ENCODE measurements around the gene HOXA5. TPM values are rescaled to one million over a fixed set of nuclear protein-coding genes. Genes with fewer than 3 reads are reported as not detected.

The HOXA5 gene
- total and polyA plus RNA-seq, 2 of the 8 experiments (the other 6 are each of a cell fraction or from before 2014, with no cell fraction given): not detected

DNA sequence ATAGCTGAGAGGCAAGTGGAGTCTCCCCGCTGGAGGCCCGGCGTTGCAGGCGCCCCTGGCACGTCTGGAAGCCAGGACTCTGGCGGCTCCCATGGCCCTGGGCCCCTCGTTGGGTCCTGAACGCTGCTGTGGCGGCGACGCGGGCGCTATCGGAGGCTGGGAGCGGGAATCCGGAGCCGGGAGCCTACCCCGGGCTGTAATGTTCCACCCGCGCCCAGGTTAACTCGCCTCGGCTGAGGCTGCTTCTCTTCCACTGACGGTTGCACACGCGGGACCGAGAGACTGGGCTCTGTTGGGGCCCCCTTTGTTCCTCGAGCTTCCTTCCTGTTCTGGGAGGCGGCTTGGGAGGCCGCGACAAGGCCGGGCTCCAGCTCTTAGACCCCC is 1.3 kb upstream of the HOXA5 start:
- H3K23ac ChIP-seq (ENCODE audit: insufficient read length): no peak overlapping the region
- peaks cover 0 to 3% of the 10 kb centered on the region in 2 experiments; a peak in 1 of 4 replicates for H3K9me3 ChIP-seq (ENCODE audit: insufficient read depth in 2 of 2, low read depth in 1 of 2, low read length in 1 of 2)
- no peak overlapping the region for H2AK5ac ChIP-seq (ENCODE audit: low read depth, low read length)
- peaks cover 96 to 100% (median 99%) of the 10 kb centered on the region in 4 experiments for H3K27me3 ChIP-seq (replicated peaks in 1 of 4; ENCODE audit: control insufficient read depth in 3 of 4, extremely low read depth in 1 of 4, insufficient read depth in 3 of 4, low read length in 3 of 4)
- H2BK120ac ChIP-seq (replicated peaks; ENCODE audit: low read depth, low read length): no peak overlapping the region
- WGBS, 2 experiments (ENCODE audit: extremely low coverage in 1 of 2, insufficient coverage in 1 of 2, insufficient read length in 1 of 2, insufficient replicate concordance in 2 of 2, low coverage in 1 of 2, low lambda C conversion rate in 2 of 2, missing lambda C conversion rate in 1 of 2): 17% methylated on average over 30 of the region's 31 CpGs; no CpG with 5 or more reads in 1 of the 2 experiments
- H3K36me3 ChIP-seq (ENCODE audit: control insufficient read depth in 2 of 4, insufficient read depth in 4 of 4, low read length in 3 of 4): peaks cover 0 to 6% (median 0%) of the 10 kb centered on the region in 4 experiments; a peak in 1 of 8 replicates
- peaks cover 26 to 31% of the 10 kb centered on the region in 2 experiments for H4K20me1 ChIP-seq (replicated peaks in 1 of 2; ENCODE audit: control insufficient read depth in 1 of 2, insufficient read depth in 2 of 2, low read length in 2 of 2)
- H3K27ac ChIP-seq (ENCODE audit: low read depth, low read length): no peak overlapping the region
- H4K91ac ChIP-seq (replicated peaks; ENCODE audit: insufficient read length, low read length): no peak overlapping the region
- H3K9ac ChIP-seq (replicated peaks in 1 of 4; ENCODE audit: extremely low read depth in 1 of 4, low read depth in 3 of 4, low read length in 3 of 4): no peak overlapping the region
- no peaks in the 10 kb centered on the region for H3K79me2 ChIP-seq (ENCODE audit: control insufficient read depth in 1 of 2, insufficient read depth in 2 of 2, low read length in 2 of 2)
- peaks cover 9% of the 10 kb centered on the region for H3K23me2 ChIP-seq (ENCODE audit: low read depth, low read length)
- H2BK20ac ChIP-seq (ENCODE audit: low read length): no peak overlapping the region
- no peak overlapping the region for H3K4me2 ChIP-seq (ENCODE audit: insufficient read depth in 1 of 2, low read depth in 2 of 2, low read length in 2 of 2)
- no peak overlapping the region for H2BK15ac ChIP-seq (ENCODE audit: low read length)
- H2BK5ac ChIP-seq (ENCODE audit: low read depth, low read length): no peak overlapping the region
- no peak overlapping the region for H3K18ac ChIP-seq (ENCODE audit: extremely low read depth, low read length)
- DNase-seq (ENCODE audit: low read depth in 1 of 2, low spot score in 2 of 2) (peak in 1 of 2 experiments; percentile 56), FAIRE-seq (no peak)
- H4K8ac ChIP-seq (ENCODE audit: extremely low read depth, insufficient read depth, low read length): peak overlapping the region; percentile 9; the same call in 1 of the 2 replicates
- ChIA-PET POLR2A (ENCODE audit: partially characterized antibody) (no interaction called here), CTCF (ENCODE audit: partially characterized antibody) (interaction anchor here (0.7 to 12.5 kb wide), 26 partner anchors 9 to 1247 kb away, joined by 3 to 123 read pairs (median 12); partner anchors contain the start of genes HOXA1, HOXA10, HOXA3 and HOXA4)
- H3K4me3 ChIP-seq (ENCODE audit: extremely low read depth in 1 of 4, insufficient read depth in 2 of 4, low read depth in 3 of 4, low read length in 4 of 4): no peak overlapping the region
- no peak overlapping the region for H3K4ac ChIP-seq (replicated peaks; ENCODE audit: insufficient read length, low read depth, low read length)
- H3K14ac ChIP-seq (ENCODE audit: insufficient read length): no peak overlapping the region
- no peak overlapping the region for H3K56ac ChIP-seq (replicated peaks; ENCODE audit: insufficient read length, low read depth, low read length)
- no peak overlapping the region for H2BK12ac ChIP-seq (ENCODE audit: low read depth, low read length)
- no peaks in the 10 kb centered on the region for H3K79me1 ChIP-seq (ENCODE audit: low read depth, low read length)
- H2AFZ ChIP-seq (ENCODE audit: low read length): no peak overlapping the region
- H4K5ac ChIP-seq (ENCODE audit: insufficient read length, low read depth, low read length): no peak overlapping the region
- H3K4me1 ChIP-seq (replicated peaks in 1 of 4; ENCODE audit: control insufficient read depth in 3 of 4, insufficient read depth in 4 of 4, low read length in 3 of 4): peaks cover 0 to 9% (median 5%) of the 10 kb centered on the region in 4 experiments; a peak in 5 of 7 replicates
- TF ChIP-seq POU5F1 (IDR thresholded peaks at IDR 0.05; ENCODE audit: low read depth, low read length): no peak
- no peak for TF ChIP-seq BCL11A (IDR thresholded peaks at IDR 0.05; ENCODE audit: low read depth in 2 of 2, low read length in 2 of 2)
- TF ChIP-seq POLR2AphosphoS5 (IDR thresholded peaks at IDR 0.05; ENCODE audit: low read depth, low read length): no peak
- TF ChIP-seq TAF1 (IDR thresholded peaks at IDR 0.05; ENCODE audit: low read depth, low read length): no peak
- TF ChIP-seq KDM4A (IDR thresholded peaks at IDR 0.05; ENCODE audit: low read depth, low read length, severe bottlenecking): no peak
- no peak for TF ChIP-seq BRCA1 (IDR thresholded peaks at IDR 0.05; ENCODE audit: low read depth, low read length)
- no peak for TF ChIP-seq SIRT6 (IDR thresholded peaks at IDR 0.05; ENCODE audit: low read length)
- TF ChIP-seq, protein P1, sequence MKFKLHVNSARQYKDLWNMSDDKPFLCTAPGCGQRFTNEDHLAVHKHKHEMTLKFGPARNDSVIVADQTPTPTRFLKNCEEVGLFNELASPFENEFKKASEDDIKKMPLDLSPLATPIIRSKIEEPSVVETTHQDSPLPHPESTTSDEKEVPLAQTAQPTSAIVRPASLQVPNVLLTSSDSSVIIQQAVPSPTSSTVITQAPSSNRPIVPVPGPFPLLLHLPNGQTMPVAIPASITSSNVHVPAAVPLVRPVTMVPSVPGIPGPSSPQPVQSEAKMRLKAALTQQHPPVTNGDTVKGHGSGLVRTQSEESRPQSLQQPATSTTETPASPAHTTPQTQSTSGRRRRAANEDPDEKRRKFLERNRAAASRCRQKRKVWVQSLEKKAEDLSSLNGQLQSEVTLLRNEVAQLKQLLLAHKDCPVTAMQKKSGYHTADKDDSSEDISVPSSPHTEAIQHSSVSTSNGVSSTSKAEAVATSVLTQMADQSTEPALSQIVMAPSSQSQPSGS (IDR thresholded peaks at IDR 0.05; ENCODE audit: low read length): no peak
- no peak for TF ChIP-seq SRF (IDR thresholded peaks at IDR 0.05; ENCODE audit: low read depth, low read length)
- TF ChIP-seq, protein P2, sequence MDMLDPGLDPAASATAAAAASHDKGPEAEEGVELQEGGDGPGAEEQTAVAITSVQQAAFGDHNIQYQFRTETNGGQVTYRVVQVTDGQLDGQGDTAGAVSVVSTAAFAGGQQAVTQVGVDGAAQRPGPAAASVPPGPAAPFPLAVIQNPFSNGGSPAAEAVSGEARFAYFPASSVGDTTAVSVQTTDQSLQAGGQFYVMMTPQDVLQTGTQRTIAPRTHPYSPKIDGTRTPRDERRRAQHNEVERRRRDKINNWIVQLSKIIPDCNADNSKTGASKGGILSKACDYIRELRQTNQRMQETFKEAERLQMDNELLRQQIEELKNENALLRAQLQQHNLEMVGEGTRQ (IDR thresholded peaks at IDR 0.05; ENCODE audit: low read length): no peak
- TF ChIP-seq NRF1 (IDR thresholded peaks at IDR 0.05; ENCODE audit: low read depth, low read length): no peak
